ENCODE results near the gene C19orf44.

The C19orf44 gene

GRCh38 chr19:16518483-16519229 is 22.5 kb downstream of the C19orf44 start:
- DNase-seq: no peak

GRCh38 chr19:16519230-16519687 is 23.1 kb downstream of the C19orf44 start:
- DNase-seq: no peak

DNA sequence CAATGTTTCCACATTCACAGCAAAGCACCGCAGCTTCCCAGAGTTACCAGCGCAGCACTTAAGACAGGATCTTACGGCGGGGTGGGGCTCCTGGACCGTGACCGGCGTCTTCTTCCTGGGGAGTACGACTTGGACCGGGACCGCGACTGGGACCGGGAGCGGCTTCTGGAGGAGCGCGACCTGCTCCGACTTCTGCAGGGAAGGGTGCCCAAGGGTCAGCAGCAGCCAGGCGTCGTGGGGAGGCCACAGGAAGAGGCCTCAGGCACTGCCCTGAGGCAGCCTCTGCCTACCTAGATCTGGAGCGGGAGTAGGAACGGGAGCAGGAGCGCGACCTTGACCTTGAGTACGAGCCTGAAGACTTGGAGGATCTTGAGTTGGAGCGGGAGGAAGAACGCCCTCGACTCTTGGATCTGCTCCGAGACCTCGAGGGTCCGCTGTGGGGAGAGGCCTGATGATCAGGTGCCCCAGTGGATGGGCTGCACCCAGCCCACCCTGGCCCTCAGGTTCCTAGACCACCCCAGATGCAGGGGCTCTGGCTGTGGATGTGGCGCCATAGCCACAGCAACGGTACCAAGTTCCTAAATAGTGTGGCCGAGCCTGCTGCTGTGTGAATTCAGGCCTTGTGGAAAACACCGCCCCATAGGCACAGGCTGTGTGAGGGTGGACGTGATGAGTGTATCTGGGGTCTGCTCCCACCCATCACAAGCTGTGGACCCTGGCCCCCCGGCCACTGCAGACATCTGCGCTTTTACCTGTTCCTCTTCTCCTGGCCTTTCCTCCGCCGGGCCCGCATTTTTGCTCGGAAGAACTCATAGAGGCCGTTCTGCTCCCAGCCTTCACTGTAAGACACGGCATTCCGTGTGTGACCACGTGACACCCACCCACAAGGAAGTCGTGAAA is 24.1 kb downstream of the C19orf44 start:
- DNase-seq: no peak

DNA sequence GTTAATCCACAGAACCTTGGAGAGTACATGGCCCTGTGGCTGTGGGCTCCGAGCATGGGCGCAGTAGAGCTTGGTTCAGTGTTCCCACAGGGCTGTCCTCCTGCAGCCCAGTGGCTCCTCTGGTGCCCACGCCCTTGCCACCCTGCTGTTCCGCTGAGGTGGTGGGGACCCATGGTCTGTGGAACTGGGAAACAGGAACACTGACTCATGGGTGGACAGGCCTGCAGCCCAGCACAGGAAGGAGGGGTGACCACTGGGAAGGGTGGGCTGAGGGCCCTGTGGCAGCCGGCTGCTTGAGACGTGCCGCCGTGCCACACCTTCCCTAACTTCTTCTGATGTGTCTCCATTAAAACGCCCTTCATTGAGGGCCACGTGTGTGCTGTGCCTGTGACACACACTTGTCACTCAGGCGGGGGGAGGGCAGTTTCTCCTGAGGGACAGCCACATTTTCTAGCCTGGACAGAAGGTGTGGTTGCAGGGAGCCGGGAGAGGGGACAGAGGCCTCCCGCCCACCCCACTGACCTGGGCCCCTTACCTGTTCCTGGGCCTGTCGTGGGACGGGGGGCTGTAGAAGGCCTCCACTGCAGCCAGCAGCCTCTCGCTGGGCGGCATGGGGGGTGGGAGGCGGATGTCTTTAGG is 24.9 kb downstream of the C19orf44 start:
- no peak for DNase-seq

- no peak for DNase-seq
Measured at GRCh38 chr19:16521715-16522289, 25.6 kb downstream of the C19orf44 start.

GRCh38 chr19:16522559-16523377 is 26.6 kb downstream of the C19orf44 start:
- DNase-seq: no peak

DNA sequence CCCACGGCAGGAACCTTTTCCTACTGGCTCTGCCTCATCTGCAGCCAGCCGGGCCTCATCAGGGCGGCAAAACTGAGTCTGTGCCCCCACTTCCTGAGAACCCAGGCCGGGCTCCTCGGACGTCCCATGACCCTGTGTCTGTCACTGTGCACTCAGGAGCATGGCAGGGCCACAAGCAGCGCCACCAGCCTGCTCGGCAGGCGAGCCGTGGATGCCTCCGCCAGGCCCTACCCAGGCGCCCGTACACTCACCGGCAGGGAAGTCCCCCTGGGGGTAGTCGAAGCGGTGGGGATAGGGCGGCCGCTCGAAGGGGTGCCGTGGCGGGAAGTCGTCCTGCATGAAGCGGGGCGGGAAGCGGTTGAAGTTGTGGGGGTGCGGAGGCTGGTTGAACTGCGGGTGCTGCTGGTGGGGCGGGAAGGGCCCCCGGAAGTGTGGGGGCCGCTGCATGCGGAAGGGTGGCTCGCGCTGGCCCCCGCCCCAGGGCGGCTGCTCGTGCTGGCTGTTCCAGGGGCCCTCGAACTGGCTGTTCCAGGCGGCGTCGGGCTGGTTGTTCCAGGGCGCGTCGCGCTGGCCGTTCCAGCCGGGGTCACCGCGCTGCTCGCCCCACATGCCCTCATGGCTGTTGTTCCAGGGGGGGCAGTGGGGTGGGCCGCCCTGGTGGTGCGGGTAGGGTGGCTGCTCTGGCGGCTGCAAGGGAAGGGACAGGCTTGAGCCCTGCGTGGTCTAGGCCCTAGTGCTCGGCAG is 29.0 kb downstream of the C19orf44 start:
- no peak for DNase-seq

GRCh38 chr19:16525751-16526481 is 29.7 kb downstream of the C19orf44 start:
- no peak for DNase-seq

GRCh38 chr19:16527334-16527935 is 31.2 kb downstream of the C19orf44 start:
- no peak for DNase-seq

DNA sequence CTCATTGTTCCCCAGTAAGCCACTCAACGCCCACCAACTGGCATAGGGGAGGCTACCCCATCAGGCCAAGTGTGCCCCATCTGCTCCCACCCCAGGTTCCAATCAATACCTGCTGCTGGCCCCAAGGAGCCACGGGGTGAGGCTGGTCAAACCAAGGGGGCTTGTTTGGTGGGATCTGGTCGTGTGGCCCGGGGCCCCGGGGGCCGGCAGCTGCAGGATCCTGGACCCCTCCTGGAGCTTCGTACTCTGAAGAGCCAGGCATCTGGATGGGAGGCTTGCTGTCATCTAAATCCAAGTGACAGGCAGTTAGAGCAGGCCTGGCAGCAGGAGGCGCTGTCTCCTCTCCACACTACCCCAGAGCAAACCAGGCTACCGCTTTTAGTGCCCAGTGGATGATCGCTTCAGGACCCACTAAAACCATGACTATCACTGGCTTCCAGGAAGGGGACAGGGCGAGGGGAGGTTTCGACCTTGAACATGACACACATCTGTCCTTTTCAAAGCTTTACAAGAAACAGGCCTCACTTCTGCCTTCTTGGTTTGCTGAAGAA is 31.9 kb downstream of the C19orf44 start:
- no peak for DNase-seq

- no peak for DNase-seq
Measured at GRCh38 chr19:16529466-16530144, 33.4 kb downstream of the C19orf44 start.

DNA sequence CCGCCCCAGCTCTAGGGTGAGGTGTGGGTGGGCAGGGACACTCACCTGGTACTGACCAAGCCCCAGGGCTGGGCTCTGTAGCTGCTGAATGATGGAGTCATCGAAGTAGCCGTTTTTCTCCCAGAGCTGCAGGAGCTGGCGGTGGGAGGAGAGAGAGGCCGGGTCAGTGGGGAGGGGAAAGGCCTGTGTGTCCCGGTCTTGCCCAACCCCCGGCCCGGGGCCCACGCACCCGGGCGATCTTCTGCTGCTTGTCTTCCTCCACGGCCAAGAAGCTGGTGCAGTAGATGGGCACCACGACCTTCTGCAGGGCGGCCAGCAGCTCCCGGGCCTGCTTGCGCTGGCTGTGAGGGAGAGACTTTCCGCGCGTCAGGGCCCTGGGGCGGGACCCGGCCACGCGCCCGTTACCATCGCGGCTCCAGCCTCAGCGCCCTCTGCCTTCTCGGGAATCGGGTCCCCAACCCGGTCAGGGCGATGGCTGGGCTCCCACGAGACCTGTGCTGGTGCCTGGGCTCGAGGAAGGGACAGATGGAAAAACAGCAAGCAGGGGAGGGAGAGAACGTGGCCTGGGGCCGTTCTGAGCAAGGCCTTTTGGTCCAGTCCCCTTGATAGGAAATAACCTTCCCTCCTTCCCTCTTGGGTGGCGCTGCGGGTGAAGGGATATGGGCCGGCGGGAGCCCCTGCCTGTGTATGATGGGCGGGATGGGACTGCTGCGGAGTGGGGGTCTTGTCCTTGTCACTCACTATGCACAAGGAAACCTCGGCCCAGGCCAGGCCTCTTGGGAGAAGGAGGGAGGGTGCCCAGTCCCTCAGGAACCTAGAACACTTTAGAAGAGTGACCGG is 34.6 kb downstream of the C19orf44 start:
- DNase-seq: no peak

DNA sequence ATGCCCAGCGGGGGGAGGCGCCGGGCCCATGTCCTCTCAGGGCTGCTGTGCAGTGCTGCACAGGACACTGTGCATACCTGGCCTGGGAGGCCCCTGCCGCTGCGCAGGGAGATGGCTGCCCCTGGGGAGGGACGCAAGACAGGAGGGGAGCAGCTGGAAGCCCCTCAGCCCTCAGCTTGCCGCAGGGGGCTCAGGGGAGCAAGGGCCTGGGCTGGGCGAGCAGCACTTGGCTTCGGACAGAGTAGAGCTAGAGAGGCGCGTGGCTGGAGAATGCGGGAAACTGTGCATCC is 35.1 kb downstream of the C19orf44 start:
- no peak for DNase-seq

GRCh38 chr19:16532440-16533234 is 36.4 kb downstream of the C19orf44 start:
- DNase-seq: no peak

- DNase-seq: no peak
Measured at GRCh38 chr19:16535381-16535780, 39.2 kb downstream of the C19orf44 start.

- no peak for DNase-seq
Measured at GRCh38 chr19:16536130-16536529, 39.9 kb downstream of the C19orf44 start.

DNA sequence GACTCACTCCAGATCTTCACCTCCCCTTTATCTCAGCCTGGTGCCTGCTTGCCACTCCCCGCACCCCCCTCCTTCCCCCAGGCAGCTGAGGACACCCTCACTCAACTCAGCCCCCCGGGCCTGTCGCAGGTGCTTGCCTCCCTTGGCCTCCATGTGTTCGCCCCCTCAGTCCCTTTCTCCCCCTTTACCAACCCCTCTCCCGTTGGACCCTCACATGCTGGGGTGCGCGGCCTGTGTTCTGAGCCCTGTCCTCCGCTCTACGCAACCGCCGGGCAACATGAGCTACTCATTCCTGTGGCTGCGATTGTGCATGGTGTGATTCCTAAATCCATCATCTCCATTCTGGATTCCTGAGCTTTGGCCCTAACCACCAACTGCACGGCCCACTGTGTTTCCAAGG is 40.9 kb downstream of the C19orf44 start:
- DNase-seq: no peak

GRCh38 chr19:16540948-16541347 is 44.8 kb downstream of the C19orf44 start:
- DNase-seq: no peak
